SK-N-SH (cell line): Measurements from ENCODE around the gene P2RX4. TPM values are rescaled to one million over a fixed set of nuclear protein-coding genes. Genes with fewer than 3 reads are reported as not detected.
"Not testable (repeated sequence)": the region's sequence is repeated elsewhere in the genome, so short reads cannot be mapped to it uniquely, and the experiment has no call there.

ENCODE experiments used
- CTCF ChIA-PET: fragments of 300-600, 350-600 bp; formaldehyde crosslinking; extraction: SDS; loops from one replicate; lab custom pipeline; 2021; lab: Yijun Ruan, JAX
- POLR2A ChIA-PET: fragments of 350-600 bp; sonication (Branson Sonifier 250); formaldehyde crosslinking; extraction: SDS; loops from one replicate; lab custom pipeline; 2020; ENCODE audit warnings: antibody characterized with exemption, inconsistent platforms; lab: Yijun Ruan, JAX
- DNase-seq: peaks from one replicate; pipeline ENCODE4 v3.0.0; 2012
- H2AFZ ChIP-seq: fragments of 200-600 bp; sonication (generic); 2 replicates; pipeline ENCODE4 v1.8.1; 2016; ENCODE audit warnings: antibody characterized with exemption, mild to moderate bottlenecking, low read depth
- H3F3A ChIP-seq: fragments of 200-600 bp; sonication (generic); replicated peaks from 2 replicates; pipeline ENCODE3; 2016; ENCODE audit warnings: antibody characterized with exemption, mild to moderate bottlenecking; ENCODE audit not compliant: insufficient read depth
- H3K27ac ChIP-seq, 2 experiments: fragments of 200-500 bp in 1 of 2; fragments of 200-600 bp in 1 of 2; sonication (Bioruptor generic) in 1 of 2; sonication (generic), shearing (Covaris generic) in 1 of 2; 2 replicates each; pipeline versions ENCODE4 v1.5.1 to v1.6.1; 2014 to 2016; ENCODE audit warnings: low read depth in 2 of 2, inconsistent platforms in 1 of 2, low read length in 1 of 2, mild to moderate bottlenecking in 1 of 2, mixed read lengths in 1 of 2
- H3K27me3 ChIP-seq: fragments of 200-600 bp; sonication (generic), shearing (Covaris generic); 2 replicates; pipeline ENCODE4 v1.6.1; 2016; ENCODE audit warnings: mixed run types; ENCODE audit not compliant: insufficient read depth
- H3K36me3 ChIP-seq, 2 experiments: fragments of 200-500 bp in 1 of 2; fragments of 200-600 bp in 1 of 2; sonication (Bioruptor generic) in 1 of 2; sonication (generic) in 1 of 2; replicated peaks in 1 of 2; 2 replicates each; pipeline versions ENCODE3 to v1.5.1; 2014 to 2016; ENCODE audit warnings: low read length in 1 of 2, mild to moderate bottlenecking in 1 of 2; ENCODE audit not compliant: insufficient read depth in 2 of 2, control insufficient read depth in 1 of 2
- H3K4me1 ChIP-seq, 2 experiments: fragments of 200-500 bp in 1 of 2; fragments of 200-600 bp in 1 of 2; sonication (Bioruptor generic) in 1 of 2; sonication (generic), shearing (Covaris generic) in 1 of 2; 2 replicates each; pipeline versions ENCODE4 v1.5.1 to v1.6.1; 2014 to 2016; ENCODE audit warnings: low read depth in 1 of 2, low read length in 1 of 2, mixed run types in 1 of 2; ENCODE audit not compliant: insufficient read depth in 2 of 2, control insufficient read depth in 1 of 2
- H3K4me2 ChIP-seq: fragments of 200-600 bp; sonication (generic), shearing (Covaris generic); 2 replicates; pipeline ENCODE4 v1.6.1; 2017; ENCODE audit warnings: mixed run types
- H3K4me3 ChIP-seq, 2 experiments: fragments of 200-500 bp in 1 of 2; fragments of 200-600 bp in 1 of 2; sonication (Bioruptor generic) in 1 of 2; sonication (generic), shearing (Covaris generic) in 1 of 2; 2 replicates each; pipeline versions ENCODE4 v1.5.1 to v1.8.1; 2014 to 2016; ENCODE audit warnings: low read depth in 2 of 2, inconsistent platforms in 1 of 2, low read length in 1 of 2, mild to moderate bottlenecking in 1 of 2, mixed read lengths in 1 of 2, moderate library complexity in 1 of 2
- H3K79me2 ChIP-seq: fragments of 200-600 bp; sonication (generic); 2 replicates; pipeline ENCODE4 v1.8.1; 2017; ENCODE audit warnings: mild to moderate bottlenecking; ENCODE audit not compliant: insufficient read depth
- H3K9ac ChIP-seq: fragments of 200-600 bp; sonication (generic); 2 replicates; pipeline ENCODE4 v1.6.1; 2017; ENCODE audit warnings: mixed run types
- H3K9me2 ChIP-seq: fragments of 200-600 bp; sonication (generic); 2 replicates; pipeline ENCODE4 v1.6.1; 2017; ENCODE audit warnings: mixed run types
- H3K9me3 ChIP-seq: fragments of 200-600 bp; sonication (generic); 2 replicates; pipeline ENCODE4 v1.6.1; 2017; ENCODE audit warnings: mixed run types, mild to moderate bottlenecking, moderate library complexity
- H4K20me1 ChIP-seq: fragments of 200-600 bp; sonication (generic); 2 replicates; pipeline ENCODE4 v1.6.1; 2017; ENCODE audit warnings: mild to moderate bottlenecking, mixed run types; ENCODE audit not compliant: insufficient read depth
- FOSL2 ChIP-seq: IDR thresholded peaks from 2 replicates; pipeline ENCODE4 v1.4.0; 2012; ENCODE audit warnings: low read depth, mild to moderate bottlenecking, moderate library complexity, borderline replicate concordance
- FOXJ3 ChIP-seq: sonication (generic); formaldehyde crosslinking; IDR thresholded peaks from 2 replicates; pipeline ENCODE4 v1.5.1; 2020; ENCODE audit warnings: mild to moderate bottlenecking, missing genetic modification reagents
- FOXM1 ChIP-seq: IDR thresholded peaks from 2 replicates; pipeline ENCODE4 v1.4.0; 2012; ENCODE audit warnings: low read depth, mild to moderate bottlenecking
- GABPA ChIP-seq: IDR thresholded peaks from 2 replicates; pipeline ENCODE4 v1.4.0; 2012; ENCODE audit warnings: low read depth, mild to moderate bottlenecking
- GATA2 ChIP-seq: sonication (generic); formaldehyde crosslinking; IDR thresholded peaks from 2 replicates; pipeline ENCODE4 v1.5.0; 2020; ENCODE audit warnings: mild to moderate bottlenecking, missing genetic modification reagents
- JUND ChIP-seq: IDR thresholded peaks from 2 replicates; pipeline ENCODE4 v1.4.0; 2012
- MEF2A ChIP-seq: IDR thresholded peaks from 2 replicates; pipeline ENCODE4 v1.4.0; 2012; ENCODE audit warnings: low read depth, borderline replicate concordance
- MXI1 ChIP-seq: IDR thresholded peaks from 2 replicates; pipeline ENCODE4 v1.6.1; 2012; ENCODE audit warnings: mild to moderate bottlenecking, low read depth, low read length, improper control_type of control experiment
- NFIC ChIP-seq: IDR thresholded peaks from 2 replicates; pipeline ENCODE4 v1.4.0; 2012; ENCODE audit warnings: borderline replicate concordance
- NRF1 ChIP-seq: IDR thresholded peaks from 2 replicates; pipeline ENCODE4 v1.6.1; 2012; ENCODE audit warnings: low read depth, mild to moderate bottlenecking, low read length
- POLR2AphosphoS5 ChIP-seq: IDR thresholded peaks from 2 replicates; pipeline ENCODE4 v1.6.1; 2012; ENCODE audit warnings: low read depth, low read length
- RAD21 ChIP-seq: IDR thresholded peaks from 2 replicates; pipeline ENCODE4 v1.6.1; 2012; ENCODE audit warnings: mild to moderate bottlenecking, low read length
- RCOR1 ChIP-seq: fragments of 150-350 bp; IDR thresholded peaks from 2 replicates; pipeline ENCODE4 v1.6.1; 2017; ENCODE audit warnings: antibody characterized with exemption, low read length
- SIN3A ChIP-seq: IDR thresholded peaks from 2 replicates; pipeline ENCODE4 v1.6.1; 2012; ENCODE audit warnings: low read depth, mild to moderate bottlenecking, low read length, moderate library complexity, borderline replicate concordance
- SMC3 ChIP-seq: IDR thresholded peaks from 2 replicates; pipeline ENCODE4 v1.6.1; 2012; ENCODE audit warnings: low read depth, low read length, improper control_type of control experiment
- TCF12 ChIP-seq: IDR thresholded peaks from 2 replicates; pipeline ENCODE4 v1.4.0; 2012
- USF2 ChIP-seq: fragments of 150-350 bp; IDR thresholded peaks from 2 replicates; pipeline ENCODE4 v1.6.1; 2017; ENCODE audit warnings: antibody characterized with exemption, low read length, low read depth, borderline replicate concordance
- ZBTB33 ChIP-seq: IDR thresholded peaks from 2 replicates; pipeline ENCODE4 v1.4.0; 2012; ENCODE audit warnings: low read depth, borderline replicate concordance
- WGBS: methylation state at CpG from one replicate; pipeline ENCODE4 v1.1.6; 2017; ENCODE audit warnings: low lambda C conversion rate; 5-methylcytosine and 5-hydroxymethylcytosine counted together
- polyA plus RNA-seq, 3 experiments: library from polyadenylated mRNA; depleted of rRNA; stranded (reverse); fragments of >200 nt; gene quantifications; 2 replicates each; pipeline ENCODE4 v1.2.3, GENCODE V29; 2012
- TF ChIP-seq, protein P1 (sequence below): fragments of 150-350 bp; IDR thresholded peaks from 2 replicates; pipeline ENCODE4 v1.6.1; 2016; ENCODE audit warnings: mild to moderate bottlenecking, low read depth, low read length
- TF ChIP-seq, protein P2 (sequence below): fragments of 200-600 bp; sonication (generic); IDR thresholded peaks from 2 replicates; pipeline ENCODE4 v1.6.1; 2017; ENCODE audit warnings: antibody characterized with exemption, mild to moderate bottlenecking, moderate library complexity

The P2RX4 gene
- polyA plus RNA-seq, 1 of the 3 experiments (the other 2 are of a cell fraction) = 32.2 TPM

DNA sequence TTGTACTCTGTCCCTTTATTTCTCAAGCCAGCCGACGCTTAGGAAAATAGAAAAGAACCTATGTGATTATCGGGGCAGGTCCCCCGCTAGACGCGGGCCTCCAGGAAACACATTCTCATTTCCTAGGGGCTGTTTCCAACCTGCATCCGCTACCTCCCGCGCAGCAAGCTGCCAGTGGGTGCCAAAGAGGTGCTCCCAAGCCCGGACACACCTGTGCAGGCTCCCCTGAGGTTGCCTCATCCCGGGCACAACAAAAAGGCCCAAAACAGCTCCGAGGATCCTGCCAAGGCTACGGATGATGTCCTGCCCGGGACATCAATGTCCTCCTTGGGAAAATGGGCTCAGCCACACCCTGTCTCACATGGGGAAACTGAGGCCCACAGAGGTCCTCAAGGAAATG lies 71.2 kb downstream of the P2RX4 start:
- DNase-seq, H3K27me3 ChIP-seq, CTCF ChIA-PET, POLR2A ChIA-PET, H3F3A ChIP-seq, H2AFZ ChIP-seq, H3K9ac ChIP-seq, H3K27ac ChIP-seq, H3K4me2 ChIP-seq, H3K36me3 ChIP-seq, H3K4me3 ChIP-seq, H3K9me3 ChIP-seq, H4K20me1 ChIP-seq, H3K9me2 ChIP-seq: not testable (repeated sequence)
- WGBS = over 99% methylated on average over 12 of the region's 14 CpGs
- H3K4me1 ChIP-seq = peaks cover 4 to 17% of the 10 kb centered on the region in 2 experiments; a peak in 2 of 4 replicates
- H3K79me2 ChIP-seq = peaks cover 22% of the 10 kb centered on the region; the same call in 1 of the 2 replicates

- H3K9me3 ChIP-seq = no peaks in the 10 kb centered on the region
- peaks cover 4% of the 10 kb centered on the region for H3F3A ChIP-seq
- H3K36me3 ChIP-seq = peaks cover 0 to 3% of the 10 kb centered on the region in 2 experiments
- no peak overlapping the region for H3K27ac ChIP-seq
- H4K20me1 ChIP-seq = peaks cover 6% of the 10 kb centered on the region; the same call in 1 of the 2 replicates
- no peaks in the 10 kb centered on the region for H3K9me2 ChIP-seq
- CTCF ChIA-PET = no interaction called here
- peaks cover 17% of the 10 kb centered on the region; the same call in 1 of the 2 replicates for H3K79me2 ChIP-seq
- H2AFZ ChIP-seq = no peak overlapping the region
- 94% methylated on average over 10 of the region's 10 CpGs for WGBS
- no peak overlapping the region for H3K9ac ChIP-seq
- no peaks in the 10 kb centered on the region for H3K27me3 ChIP-seq
- DNase-seq = no peak
- POLR2A ChIA-PET = no interaction called here
- TF ChIP-seq ZBTB33 (no peak), NRF1 (no peak), GATA2 (CRISPR knock-in tag) (no peak), RAD21 (no peak), USF2 (no peak), RCOR1 (no peak), SIN3A (no peak), MEF2A (no peak), FOXJ3 (CRISPR knock-in tag) (no peak), POLR2AphosphoS5 (no peak), MXI1 (no peak), SMC3 (no peak), FOXM1 (no peak), JUND (no peak), NFIC (no peak), FOSL2 (no peak), TCF12 (no peak), GABPA (no peak)
- TF ChIP-seq, protein P1, sequence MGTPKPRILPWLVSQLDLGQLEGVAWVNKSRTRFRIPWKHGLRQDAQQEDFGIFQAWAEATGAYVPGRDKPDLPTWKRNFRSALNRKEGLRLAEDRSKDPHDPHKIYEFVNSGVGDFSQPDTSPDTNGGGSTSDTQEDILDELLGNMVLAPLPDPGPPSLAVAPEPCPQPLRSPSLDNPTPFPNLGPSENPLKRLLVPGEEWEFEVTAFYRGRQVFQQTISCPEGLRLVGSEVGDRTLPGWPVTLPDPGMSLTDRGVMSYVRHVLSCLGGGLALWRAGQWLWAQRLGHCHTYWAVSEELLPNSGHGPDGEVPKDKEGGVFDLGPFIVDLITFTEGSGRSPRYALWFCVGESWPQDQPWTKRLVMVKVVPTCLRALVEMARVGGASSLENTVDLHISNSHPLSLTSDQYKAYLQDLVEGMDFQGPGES = no peak
- TF ChIP-seq, protein P2, sequence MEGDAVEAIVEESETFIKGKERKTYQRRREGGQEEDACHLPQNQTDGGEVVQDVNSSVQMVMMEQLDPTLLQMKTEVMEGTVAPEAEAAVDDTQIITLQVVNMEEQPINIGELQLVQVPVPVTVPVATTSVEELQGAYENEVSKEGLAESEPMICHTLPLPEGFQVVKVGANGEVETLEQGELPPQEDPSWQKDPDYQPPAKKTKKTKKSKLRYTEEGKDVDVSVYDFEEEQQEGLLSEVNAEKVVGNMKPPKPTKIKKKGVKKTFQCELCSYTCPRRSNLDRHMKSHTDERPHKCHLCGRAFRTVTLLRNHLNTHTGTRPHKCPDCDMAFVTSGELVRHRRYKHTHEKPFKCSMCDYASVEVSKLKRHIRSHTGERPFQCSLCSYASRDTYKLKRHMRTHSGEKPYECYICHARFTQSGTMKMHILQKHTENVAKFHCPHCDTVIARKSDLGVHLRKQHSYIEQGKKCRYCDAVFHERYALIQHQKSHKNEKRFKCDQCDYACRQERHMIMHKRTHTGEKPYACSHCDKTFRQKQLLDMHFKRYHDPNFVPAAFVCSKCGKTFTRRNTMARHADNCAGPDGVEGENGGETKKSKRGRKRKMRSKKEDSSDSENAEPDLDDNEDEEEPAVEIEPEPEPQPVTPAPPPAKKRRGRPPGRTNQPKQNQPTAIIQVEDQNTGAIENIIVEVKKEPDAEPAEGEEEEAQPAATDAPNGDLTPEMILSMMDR = no peak
- peaks cover 4 to 17% of the 10 kb centered on the region in 2 experiments; a peak in 2 of 4 replicates for H3K4me1 ChIP-seq
- H3K4me3 ChIP-seq = no peak overlapping the region
- H3K4me2 ChIP-seq = no peak overlapping the region
Measured at GRCh38 chr12:121282072-121282742, 72.3 kb downstream of the P2RX4 start.
